CD4-positive, alpha-beta T cell treated with Interleukin-15 for 1 hour (primary cell): Measurements from ENCODE around the gene CD247.
"Not testable (repeated sequence)": the region's sequence is repeated elsewhere in the genome, so short reads cannot be mapped to it uniquely, and the experiment has no call there.

Source experiments
- DNase-seq: peaks from one replicate; pipeline ENCODE4 v3.0.0-alpha.2; 2020

Gene CD247

DNA sequence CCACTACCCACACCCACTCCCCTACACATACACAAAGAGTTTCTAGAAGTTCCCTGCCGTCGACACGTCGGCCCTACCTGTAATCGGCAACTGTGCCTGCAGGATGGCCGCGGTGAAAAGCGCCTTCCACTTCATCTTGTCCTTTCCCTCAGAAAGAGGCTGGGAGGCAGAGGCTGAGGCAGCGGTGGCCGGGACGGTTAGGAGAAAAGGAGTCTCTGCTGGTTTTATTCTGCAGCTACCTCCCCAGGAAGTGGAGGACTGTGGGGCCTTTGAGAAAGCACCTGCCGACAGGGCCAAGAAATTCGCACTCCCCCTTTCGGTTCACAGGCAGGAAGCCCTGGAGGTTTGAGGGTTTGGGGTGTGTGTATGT is at the start of gene CD247:
Gene CD247 (minus strand): TSS at position 199 of the 370 bp plus-strand sequence. CDS start 64 bp downstream, at position 135.
- DNase-seq, result peak; percentile 83

DNA sequence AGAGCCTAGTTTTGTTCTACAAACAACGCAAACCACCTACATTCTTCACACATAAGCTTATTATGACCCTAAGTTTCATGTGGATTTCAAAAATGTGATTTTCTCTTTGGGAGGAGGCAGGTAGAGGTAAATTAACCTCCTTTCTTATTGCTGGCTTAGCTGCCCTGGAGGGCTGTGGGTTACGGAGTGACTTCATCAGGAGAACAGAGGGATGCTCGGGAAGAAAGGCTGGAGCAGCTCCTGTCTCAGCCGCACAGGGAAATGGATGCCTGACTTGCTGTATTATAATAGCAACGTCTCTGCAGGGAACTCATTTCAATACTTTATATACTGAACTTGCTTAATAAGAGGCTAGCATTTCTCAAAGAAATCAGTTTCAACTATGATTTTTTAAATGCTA is 49.3 kb upstream of the CD247 start:
- no peak for DNase-seq

DNA sequence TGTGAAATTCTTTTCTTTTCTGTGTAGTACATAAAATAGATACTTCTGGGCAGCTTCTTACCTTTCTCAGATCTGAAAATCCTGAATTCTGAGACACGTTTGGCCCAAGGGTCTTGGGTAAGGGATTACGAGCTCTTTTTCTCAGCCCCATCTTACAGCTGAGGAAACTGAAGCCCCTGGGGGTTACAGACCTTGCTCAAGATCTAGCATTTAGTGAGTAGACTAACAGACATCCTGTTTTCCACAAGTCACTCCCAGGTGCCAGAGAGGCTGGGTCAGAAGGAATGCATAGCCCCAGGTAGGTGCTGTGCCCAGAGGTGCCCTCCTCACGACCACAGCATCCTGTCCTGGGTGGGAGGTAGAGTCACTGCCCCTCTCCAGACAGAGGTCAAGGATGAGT is 48.4 kb upstream of the CD247 start:
- no peak for DNase-seq

DNA sequence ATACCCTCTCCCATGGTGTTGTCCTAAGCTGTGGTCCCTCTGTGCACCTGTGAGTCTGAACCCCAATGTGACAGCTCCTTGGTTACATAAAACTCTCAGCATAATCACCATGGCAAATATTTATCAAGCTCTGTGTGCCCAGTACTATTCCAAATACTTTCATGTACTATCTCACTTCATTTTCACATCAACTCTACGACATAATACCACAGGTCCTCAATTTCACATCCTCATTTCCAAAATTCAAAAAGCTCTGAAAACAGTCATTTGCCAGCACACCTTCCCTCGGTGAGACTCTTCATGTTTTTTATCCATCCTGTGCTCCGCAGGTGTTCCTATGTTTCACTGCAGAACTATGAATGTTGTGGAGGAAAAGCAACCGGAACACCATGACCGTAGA is 47.6 kb upstream of the CD247 start:
- no peak for DNase-seq

DNA sequence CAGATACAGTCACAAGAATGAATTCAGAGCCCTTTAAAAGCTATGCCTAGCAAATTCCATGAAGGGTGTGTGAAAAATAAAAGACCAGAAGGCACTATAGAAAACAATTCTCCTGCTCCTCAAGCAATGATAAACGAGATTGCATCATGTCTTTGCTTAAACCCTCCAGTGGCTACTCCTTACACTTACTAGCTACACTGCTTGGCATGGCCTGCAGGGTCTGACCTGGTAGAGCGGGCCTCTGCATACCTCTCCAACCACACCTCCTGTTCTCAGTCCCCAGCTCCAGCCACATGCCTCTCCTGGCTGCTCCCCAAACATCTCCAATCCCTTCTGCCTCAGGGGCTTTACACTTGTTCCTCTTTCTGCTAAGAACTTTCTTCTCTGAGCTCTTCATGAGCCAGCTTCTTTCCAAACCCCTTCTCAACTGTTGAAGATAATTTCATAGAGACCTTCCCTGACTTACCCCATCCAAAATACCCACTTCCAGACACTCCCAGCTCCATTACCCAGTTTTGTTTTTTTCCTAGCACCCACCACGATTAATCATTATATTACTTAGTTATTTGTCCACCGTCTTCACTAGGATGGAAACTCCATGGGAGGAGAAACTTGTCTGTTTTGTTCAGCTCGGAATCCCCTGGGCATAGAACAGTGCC is 46.4 kb upstream of the CD247 start:
- no peak for DNase-seq

DNA sequence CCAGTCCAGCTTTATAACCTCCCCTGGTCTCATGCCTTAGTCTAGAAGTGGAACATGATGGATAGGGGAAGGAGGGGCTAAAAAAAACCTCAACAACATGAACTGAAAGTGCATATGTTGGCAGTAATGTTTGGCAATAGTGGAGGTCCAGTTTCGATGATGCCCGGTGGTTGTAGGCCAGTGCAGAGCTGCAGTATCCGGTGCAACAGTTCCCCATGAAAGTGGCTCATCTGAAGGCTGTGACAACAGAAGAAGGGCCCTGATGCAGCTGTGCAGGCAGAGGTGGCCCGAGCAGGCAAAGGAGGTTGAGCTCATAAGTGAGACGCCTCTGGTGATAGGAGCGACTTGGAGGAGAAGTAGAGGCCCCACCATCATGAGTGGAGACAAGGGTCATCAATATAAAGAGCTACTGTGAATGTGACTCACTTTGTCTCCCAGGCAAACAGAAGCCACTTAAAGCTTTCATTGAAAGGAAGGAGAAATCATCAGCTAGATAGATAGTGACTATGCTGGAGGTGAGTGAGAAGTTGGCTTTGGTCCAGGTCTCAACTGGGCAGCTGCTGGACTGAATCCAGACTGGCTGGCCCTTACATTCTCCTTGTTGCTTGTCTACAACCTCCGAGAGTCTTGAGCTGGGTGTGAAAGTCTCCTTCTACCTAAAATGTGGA is 45.4 kb upstream of the CD247 start:
- peak; percentile 41 for DNase-seq

DNA sequence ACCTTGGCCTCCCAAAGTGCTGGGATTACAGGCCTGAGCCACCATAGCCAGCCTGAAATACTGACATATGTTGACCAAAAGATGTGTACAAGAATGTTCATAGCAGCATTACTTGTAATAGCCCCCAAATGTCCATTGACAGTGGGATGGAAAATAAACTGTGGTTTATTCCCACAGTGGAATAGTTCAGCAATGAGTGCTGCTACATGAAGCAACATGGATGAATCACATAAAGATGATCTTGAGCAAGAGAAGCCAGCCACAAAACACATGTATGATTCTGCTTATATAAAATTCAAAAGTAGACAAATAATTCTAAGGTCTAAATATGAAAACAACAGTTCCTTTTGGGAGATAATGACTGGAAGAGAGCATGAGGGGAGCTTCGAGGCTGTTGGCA is 44.4 kb upstream of the CD247 start:
- DNase-seq, result no peak

DNA sequence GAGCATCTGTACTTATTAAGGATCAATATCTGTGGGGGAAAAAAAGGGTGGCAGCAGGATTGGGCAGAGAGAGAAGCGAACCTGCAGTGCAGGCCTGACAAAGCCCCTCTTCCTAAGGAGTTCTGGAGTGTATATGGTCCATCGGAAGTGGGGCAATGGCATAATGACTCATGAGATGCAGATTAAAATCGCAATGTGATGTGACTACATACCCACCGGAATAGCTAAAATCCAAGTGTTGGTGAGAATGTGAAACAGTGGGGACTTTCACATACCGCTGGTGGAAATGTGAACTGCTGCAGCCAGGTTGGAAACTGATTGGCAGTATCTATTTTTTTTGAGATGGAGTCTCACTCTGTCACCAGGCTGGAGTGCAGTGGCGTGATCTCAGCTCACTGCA is 43.4 kb upstream of the CD247 start:
- no peak for DNase-seq

DNA sequence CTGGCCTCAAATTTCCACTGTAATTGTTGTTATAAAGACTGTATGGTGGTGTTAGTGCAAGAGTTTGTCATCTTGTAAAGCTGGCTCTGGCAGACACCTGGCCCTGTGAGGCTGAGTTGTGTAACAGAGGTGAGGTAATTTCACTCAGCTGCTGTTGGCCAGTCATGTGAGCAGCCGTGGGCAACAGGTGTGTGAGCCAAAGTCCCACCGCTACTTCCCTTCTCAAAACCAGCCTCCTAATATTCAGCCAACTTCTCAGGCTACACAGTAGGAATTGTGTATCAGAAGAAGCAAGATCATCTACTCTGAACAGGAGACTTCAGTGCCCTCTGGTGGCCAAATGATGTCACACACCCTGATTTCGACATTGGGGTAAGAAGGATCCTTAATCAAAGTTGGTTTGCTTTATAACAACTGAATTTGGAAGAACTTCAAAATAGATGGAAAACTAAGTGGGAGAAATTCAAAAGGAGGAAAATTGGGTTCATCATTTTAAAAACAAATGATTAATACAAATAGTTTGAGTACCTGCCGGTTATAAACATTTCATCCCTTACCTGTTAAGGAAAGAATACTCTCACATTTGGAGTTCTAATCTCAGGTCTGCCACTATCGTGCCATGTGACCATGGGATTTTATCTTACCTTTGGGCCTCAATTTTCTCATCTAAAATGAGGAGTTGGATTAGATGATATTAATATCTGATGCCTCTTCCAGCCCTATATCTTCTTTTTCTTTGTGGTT is 37.8 kb upstream of the CD247 start:
- DNase-seq, result peak; percentile 72

DNA sequence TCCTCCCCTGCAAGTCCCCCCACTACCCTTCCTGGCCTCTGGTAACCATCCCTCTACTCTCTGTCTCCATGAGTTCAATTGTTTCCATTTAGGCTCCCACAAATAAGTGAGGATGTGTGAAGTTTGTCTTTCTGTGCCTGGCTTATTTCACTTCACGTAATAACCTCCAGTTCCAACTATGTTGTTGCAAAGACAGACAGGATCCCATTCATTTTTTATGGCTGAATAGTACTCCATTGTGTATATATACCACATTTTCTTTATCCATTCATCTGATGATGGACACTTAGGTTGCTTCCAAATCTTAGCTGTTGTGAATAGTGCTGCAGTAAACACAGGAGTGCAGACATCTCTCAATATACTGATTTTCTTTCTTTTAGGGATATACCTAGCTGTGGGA is 36.7 kb upstream of the CD247 start:
- DNase-seq, result not testable (repeated sequence)

DNA sequence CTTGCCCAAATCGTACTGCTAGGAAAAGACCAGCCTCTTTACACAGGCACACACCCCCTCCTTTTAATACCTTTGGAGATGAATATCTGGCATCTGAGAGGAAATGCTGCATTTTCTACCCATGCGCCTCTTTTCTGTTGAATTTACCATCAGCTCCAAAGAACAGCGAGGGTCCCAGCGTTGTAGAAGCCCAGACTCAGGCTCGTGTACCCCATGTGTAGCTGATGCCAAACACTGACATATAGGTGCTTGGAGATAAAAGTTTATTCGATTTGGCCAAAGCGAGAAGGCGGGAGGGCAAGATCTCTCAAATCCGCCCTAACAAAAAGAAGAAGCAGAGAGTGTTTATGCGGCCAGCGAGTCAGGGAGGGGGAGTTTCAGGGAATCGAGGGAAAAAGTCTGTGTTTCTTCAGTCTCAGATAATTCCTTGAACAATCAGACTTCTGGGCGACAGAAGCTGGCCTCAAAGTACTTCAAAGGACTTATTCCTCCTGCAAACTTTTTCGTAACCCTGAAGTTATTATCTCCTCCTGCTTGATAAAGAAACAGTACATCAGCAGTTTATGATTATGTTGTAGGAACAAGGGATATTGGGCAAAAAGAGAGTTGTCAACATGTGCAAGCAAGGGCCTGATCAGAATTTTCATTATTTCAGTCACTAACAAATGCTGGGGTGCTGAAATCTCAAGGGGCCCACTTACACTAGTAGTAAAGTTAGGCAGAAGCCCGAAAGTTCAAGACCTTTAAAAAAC is 35.9 kb upstream of the CD247 start:
- DNase-seq, result no peak

DNA sequence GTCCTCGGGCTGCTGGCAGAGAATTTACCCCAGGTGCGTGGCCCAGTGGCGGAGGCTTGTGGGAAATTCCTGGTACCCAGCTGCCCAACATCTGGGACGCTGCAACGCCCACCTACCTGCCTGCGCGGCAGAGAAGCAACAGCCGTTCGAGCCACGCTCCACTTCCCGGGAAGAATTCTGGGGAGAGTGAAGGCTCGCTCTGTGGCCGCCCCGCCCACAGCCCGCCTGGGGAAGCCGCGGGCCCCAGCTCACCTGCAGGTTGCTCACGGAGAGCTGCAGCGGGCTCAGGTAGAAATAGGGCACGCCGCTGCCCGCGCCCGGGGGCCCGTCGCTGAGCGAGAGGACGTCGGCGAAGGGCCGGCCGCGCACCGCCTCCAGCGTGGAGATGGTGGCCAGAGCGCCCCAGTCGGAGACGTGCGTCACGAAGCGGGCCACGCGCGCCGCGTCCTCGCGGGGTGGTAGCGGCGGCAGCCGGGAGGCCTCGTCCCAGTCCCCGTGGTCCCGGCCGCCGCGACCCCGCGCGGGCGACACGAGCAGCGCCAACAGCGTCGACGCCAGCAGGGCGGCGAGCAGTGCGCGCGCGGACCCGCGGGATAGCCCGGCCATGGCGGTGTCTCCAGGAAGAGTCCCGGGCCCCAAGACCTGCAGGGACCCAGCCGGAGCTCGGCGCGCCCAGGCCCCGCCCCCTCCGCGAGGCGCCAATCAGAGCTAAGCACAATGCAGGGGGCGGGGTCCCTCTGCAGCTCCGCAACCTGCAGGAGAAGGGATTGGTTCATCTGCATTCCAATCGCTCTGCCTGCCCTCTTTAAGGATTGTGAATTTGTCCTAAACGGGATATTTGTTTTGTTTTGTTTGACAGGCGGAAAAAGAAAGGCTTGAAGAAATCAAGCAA is 35.1 kb upstream of the CD247 start, which contains the start of gene CREG1:
Gene CREG1 (minus strand): TSS at position 627 of the 892 bp plus-strand sequence.
- peak; percentile 89 for DNase-seq

DNA sequence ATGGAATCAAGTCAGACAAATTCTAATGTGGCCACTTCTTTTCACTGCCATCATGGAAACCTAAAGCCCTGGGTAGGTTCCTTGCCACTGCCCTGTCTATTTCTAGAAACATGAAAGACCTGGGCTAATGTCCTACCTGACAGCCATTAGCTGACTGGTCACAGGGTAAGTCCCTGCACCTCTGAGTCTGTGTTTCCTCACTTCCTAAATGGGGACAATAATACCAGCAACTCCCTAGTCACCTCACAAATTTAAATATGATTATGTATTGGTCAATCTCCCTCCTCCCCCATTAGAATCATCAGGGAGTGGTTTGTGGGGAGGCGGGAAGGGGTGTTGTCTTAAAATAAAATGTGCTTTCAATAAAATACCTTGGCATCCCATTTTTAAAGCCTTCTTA is 33.0 kb upstream of the CD247 start:
- DNase-seq, result no peak

DNA sequence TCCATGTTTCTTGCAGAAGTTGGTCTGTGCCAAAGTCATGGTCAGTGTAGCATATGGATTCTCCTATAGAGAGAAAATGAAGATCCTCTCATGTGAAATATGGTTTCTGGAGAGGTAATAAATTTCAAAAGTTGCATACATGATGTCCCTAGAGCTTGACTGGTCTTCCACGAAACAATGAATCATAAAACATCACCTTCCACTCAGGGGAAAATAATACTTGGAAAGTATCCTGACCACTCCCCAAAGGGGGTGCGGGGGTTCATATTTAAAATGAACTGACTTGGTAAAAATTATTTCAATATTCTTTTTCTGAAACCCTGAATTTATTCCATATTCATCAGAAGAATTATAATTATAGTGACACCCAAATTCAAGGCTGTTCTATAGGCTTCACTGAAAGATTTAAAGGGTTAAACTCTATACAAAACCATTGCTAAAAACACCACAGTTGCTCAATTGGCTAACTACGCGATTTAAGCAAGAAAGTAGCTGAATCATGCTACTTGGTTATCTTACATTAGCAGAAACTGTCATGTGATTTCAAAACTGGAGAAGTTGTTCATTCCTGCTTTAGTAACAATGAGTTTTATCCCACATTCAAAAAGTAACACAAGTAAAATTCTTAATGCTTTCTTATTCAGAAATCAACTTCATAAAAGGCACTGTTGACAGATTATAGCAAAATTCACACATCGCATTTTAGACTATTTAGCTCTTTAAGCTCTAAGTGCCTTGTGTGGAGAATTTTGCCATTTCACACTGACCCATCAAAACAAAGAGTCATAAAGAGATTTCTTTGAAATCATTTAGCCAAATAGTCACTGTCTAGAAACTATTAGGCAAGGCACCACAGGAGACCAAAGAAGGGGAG is 30.0 kb upstream of the CD247 start:
- DNase-seq, result no peak

DNA sequence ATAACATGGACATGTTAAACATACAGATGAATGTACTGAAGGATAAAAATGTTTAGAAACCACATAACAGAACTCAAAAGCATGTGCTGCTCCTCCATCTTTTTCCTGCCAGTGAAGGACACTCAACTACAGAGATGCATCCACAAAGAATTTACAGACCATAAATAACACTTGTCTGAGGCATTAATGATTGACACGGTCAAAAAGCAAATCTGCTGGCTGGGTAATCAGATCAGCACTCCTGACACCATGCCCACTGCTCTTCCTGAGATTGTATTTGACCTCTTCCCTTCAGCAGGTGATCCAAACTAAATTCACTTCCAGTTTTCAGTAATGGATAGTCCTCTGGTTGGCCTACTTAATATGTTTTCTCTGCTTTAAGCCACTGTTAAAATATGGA is 28.6 kb upstream of the CD247 start:
- DNase-seq, result no peak

DNA sequence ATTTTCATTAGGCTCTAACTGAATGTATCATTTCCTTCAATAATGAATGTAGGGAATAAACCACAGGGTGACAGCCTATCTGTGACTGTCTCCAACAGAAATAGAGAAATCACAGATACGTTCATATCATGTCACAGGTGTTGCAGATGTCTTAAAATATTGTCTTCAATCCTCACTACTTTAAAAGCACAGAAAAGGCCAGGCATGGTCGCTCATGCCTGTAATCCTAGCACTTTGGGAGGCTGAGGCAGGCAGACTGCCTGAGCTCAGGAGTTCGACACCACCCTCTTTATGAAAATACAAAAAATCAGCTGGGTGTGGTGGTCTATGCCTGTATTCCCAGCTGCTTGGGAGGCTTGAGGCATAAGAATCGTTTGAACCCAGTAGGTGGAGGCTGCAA is 27.0 kb upstream of the CD247 start:
- DNase-seq, result no peak

DNA sequence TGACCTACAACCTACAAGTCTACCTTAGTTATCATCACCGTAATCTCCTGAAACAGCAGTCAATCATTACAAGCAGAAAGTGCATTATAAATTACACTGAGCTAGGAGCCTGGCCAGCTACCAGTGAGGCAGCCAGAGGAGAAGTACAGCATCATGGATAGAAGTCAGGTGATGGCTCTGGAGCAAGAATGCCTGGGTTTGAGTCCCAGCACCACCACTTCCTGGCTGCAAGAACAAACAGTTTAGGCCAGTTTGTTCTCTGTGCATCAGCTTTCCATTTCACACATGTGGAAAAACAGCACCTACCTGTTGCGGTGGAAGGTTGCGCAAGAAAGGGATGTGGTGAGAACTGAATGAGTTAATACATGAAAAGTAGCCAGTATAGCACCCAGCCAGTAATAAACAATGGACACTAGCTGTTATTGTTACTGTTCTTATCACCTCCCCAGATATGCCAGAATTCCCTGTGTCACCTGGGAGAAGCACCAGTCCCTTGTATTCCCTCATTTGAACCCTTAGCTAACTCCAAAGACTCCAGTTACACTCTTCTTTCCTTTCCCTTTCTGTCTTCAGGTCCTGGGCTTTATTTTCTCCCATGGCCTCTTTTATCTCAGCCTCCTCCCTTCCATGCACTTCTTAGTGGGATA is 26.2 kb upstream of the CD247 start:
- DNase-seq, result no peak

DNA sequence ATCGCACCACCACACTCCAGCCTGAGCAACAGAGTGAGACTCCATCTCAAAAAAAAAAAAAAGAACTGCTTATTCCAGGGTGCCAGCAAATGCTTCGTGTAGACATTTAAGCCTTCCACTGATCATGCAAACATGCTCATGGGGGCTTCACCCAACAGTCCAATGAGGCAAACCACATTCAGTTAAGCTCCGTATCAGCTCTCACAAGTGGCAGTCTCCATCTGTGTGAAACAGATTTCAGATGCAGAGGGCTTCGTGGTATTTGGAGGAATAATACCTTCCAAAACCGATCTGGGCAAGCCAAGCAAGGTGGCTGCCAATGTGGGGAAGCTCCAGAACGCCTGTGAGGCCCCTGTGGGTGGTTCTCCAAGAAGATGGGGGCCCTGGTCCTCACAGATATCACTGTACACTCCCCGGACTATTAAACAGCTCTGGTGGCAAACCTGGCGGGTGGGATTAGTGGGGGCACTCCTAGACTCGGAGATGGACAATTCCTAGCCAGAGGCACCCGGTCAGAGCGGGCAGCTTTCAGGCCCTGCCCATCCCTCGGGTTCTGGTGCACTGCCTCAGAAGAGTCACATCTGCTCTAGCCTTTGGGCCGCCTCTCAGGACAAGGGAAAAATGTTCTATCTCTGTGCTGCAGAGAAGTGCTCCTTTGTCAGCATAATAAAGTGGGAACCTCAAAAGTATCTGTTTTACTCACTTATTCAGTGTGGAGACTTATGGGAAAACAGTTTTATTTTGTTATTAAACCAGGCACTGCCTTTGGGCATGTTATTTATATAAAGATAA is 25.1 kb upstream of the CD247 start:
- DNase-seq, result no peak

DNA sequence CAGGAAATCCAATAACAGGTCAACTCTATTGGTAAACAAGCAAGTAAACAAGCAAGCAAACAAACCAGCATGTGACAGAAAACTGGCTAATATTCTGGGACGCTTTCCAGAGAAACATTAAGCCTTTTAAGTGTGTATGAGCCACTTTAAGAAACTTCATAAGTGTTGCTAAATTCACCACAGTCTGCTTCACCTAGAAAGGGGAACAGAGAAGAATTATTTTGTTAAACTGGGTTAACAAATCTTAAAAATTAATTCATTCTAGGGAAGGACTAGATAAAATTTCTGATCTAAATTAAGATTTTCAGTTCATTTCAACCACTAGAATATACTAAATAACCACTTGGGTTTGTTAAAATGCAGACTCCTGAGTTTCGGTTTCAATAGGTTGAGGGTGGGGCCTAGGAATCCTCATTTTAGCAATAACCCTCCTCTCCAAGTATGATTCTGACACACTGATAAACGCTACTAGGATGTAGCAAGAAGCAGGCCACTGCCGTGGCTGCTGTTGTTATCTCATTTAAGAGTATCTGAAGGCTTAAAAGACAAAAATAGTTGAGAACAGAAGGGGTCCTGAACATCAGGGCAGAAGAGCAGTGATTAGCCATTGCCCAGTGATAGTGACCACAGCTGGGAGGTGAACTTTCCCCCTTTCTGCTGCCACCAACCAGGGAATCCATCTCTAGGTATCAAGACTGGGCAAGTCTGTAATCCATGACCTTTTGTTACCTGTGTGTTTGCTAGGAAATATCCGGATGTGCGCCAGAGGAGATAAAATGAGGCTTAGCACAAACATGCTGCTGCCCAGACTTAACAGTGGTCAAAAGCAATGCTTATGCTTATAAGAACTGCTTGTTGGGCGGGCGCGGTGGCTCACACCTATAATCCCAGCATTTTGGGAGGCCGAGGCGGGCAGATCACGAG is 24.0 kb upstream of the CD247 start:
- no peak for DNase-seq
